Measurements from ENCODE around the gene COA7. TPM values are rescaled to one million over a fixed set of nuclear protein-coding genes. Genes with fewer than 3 reads are reported as not detected.

The COA7 gene
- total RNA-seq, 1 experiment from 2014 or later: 13.0 TPM

DNA sequence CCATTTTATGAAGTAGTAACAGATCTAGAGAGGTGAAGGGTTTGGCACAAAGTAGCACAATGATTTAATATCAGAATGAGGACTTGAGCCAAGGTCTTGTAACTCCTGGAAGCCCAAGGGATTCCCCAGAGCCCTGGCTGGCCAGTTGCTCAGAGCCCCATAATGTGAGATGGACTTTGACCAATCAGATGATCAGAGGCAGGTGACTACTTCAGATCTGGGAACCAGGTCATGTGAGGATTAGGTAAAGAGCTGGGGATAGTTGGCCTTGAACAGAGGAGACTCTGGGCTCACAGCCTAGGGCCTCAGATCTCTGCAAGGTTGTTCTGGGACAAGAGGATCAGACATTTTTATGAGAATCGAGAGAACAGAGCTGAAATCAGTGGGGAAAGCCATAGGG is 46.2 kb downstream of the COA7 start:
- H3K9ac ChIP-seq (ENCODE audit: low read length): no peak overlapping the region
- no peak overlapping the region for H3K4me2 ChIP-seq (ENCODE audit: low read length)
- POLR2A ChIA-PET (ENCODE audit: unreplicated experiment): no interaction called here
- H3K79me2 ChIP-seq (ENCODE audit: low read length): no peaks in the 10 kb centered on the region
- ATAC-seq: no peak
- no peaks in the 10 kb centered on the region for H4K20me1 ChIP-seq (ENCODE audit: low read length)
- no peak overlapping the region for H3K4me3 ChIP-seq (ENCODE audit: low read length)
- H3K9me2 ChIP-seq (replicated peaks; ENCODE audit: low read length): no peaks in the 10 kb centered on the region
- no peaks in the 10 kb centered on the region for H3K27me3 ChIP-seq (ENCODE audit: low read length)
- H3K36me3 ChIP-seq (ENCODE audit: low read depth, low read length): no peaks in the 10 kb centered on the region
- no peaks in the 10 kb centered on the region for H3K4me1 ChIP-seq (ENCODE audit: insufficient read depth, low read length)
- no peaks in the 10 kb centered on the region for H3K9me3 ChIP-seq (ENCODE audit: low read length)
- intact Hi-C loops (cut with micrococcal nuclease): no loop called here
- no peak overlapping the region for H3K27ac ChIP-seq (ENCODE audit: low read length)
- DNase-seq: no peak
- no peak overlapping the region for H2AFZ ChIP-seq (ENCODE audit: low read length)
- no peaks in the 10 kb centered on the region for H3F3A ChIP-seq (ENCODE audit: low read length, unreplicated experiment)
- TF ChIP-seq EZH2phosphoT487 (IDR thresholded peaks at IDR 0.05; ENCODE audit: borderline replicate concordance, low read length) (no peak), EZH2 (IDR thresholded peaks at IDR 0.05; ENCODE audit: low read length, unreplicated experiment) (no peak)
- TF ChIP-seq, protein P1, sequence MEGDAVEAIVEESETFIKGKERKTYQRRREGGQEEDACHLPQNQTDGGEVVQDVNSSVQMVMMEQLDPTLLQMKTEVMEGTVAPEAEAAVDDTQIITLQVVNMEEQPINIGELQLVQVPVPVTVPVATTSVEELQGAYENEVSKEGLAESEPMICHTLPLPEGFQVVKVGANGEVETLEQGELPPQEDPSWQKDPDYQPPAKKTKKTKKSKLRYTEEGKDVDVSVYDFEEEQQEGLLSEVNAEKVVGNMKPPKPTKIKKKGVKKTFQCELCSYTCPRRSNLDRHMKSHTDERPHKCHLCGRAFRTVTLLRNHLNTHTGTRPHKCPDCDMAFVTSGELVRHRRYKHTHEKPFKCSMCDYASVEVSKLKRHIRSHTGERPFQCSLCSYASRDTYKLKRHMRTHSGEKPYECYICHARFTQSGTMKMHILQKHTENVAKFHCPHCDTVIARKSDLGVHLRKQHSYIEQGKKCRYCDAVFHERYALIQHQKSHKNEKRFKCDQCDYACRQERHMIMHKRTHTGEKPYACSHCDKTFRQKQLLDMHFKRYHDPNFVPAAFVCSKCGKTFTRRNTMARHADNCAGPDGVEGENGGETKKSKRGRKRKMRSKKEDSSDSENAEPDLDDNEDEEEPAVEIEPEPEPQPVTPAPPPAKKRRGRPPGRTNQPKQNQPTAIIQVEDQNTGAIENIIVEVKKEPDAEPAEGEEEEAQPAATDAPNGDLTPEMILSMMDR (conservative IDR thresholded peaks at IDR 0.05; ENCODE audit: low read depth, low read length): no peak
- no TSS peak for BruUV-seq (replicated peaks)
- CTCF ChIA-PET: no interaction called here

DNA sequence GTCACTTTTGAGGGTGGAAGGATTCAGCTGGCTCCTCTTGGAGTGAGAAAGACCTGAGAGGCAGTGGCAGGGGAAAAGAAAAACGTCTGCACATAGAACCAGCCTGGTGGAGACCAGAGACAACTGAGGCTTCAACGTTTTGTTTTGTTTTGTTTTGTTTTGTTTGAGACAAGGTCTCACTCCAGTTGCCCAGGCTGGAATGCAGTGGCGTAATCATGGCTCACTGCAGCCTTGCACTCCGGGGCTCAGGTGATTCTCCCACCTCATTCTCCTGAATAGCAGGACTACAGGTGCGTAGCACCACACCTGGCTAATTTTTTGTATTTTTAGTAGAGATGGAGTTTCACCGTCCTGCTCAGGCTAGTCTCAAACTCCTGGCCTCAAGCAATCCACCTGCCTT is 52.9 kb downstream of the COA7 start:
- Histone ChIP-seq H2AFZ (ENCODE audit: low read length) (no peak overlapping the region), H3K9me3 (ENCODE audit: low read length) (no peaks in the 10 kb centered on the region), H3K9ac (ENCODE audit: low read length) (no peak overlapping the region), H3K4me3 (ENCODE audit: low read length) (no peak overlapping the region), H3K79me2 (ENCODE audit: low read length) (no peaks in the 10 kb centered on the region), H3K36me3 (ENCODE audit: low read depth, low read length) (no peaks in the 10 kb centered on the region), H3K4me2 (ENCODE audit: low read length) (no peak overlapping the region), H3K27ac (ENCODE audit: low read length) (no peak overlapping the region), H4K20me1 (ENCODE audit: low read length) (no peaks in the 10 kb centered on the region), H3F3A (ENCODE audit: low read length, unreplicated experiment) (no peaks in the 10 kb centered on the region), H3K9me2 (replicated peaks; ENCODE audit: low read length) (no peaks in the 10 kb centered on the region), H3K27me3 (ENCODE audit: low read length) (no peaks in the 10 kb centered on the region), H3K4me1 (ENCODE audit: insufficient read depth, low read length) (no peaks in the 10 kb centered on the region)
- ATAC-seq (no peak), DNase-seq (no peak)
- intact Hi-C loops (cut with micrococcal nuclease): no loop called here
- TF ChIP-seq, protein P1 (conservative IDR thresholded peaks at IDR 0.05; ENCODE audit: low read depth, low read length): no peak
- TF ChIP-seq EZH2phosphoT487 (IDR thresholded peaks at IDR 0.05; ENCODE audit: borderline replicate concordance, low read length) (no peak), EZH2 (IDR thresholded peaks at IDR 0.05; ENCODE audit: low read length, unreplicated experiment) (no peak)
- ChIA-PET POLR2A (ENCODE audit: unreplicated experiment) (no interaction called here), CTCF (no interaction called here)
- no TSS peak for BruUV-seq (replicated peaks)

DNA sequence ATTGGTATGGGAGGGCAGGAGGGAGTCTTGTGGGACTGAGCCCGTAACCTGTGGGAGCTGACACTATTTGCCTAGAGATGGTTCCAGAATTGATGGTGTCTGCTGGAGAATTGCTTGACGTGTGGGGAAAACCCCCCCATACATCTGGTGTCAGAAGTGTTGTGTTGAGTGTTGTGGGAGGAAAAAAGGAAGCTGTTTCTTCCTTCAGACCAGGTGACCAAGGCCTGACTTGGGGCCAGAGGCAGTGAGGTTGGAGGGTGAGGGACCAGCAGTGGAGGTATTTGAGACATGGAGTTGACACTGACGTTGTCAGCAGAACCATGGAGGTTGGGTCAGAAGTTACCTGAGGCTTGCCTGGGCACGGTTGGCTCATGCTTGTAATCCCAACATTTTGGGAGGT is 56.8 kb downstream of the COA7 start:
- H3K4me3 ChIP-seq (ENCODE audit: low read length): no peak overlapping the region
- H3K36me3 ChIP-seq (ENCODE audit: low read depth, low read length): no peaks in the 10 kb centered on the region
- CTCF ChIA-PET: no interaction called here
- BruUV-seq (replicated peaks): no TSS peak
- DNase-seq (no peak), ATAC-seq (no peak)
- H2AFZ ChIP-seq (ENCODE audit: low read length): no peak overlapping the region
- intact Hi-C loops (cut with micrococcal nuclease): no loop called here
- no peaks in the 10 kb centered on the region for H3F3A ChIP-seq (ENCODE audit: low read length, unreplicated experiment)
- no peak overlapping the region for H3K27ac ChIP-seq (ENCODE audit: low read length)
- no peaks in the 10 kb centered on the region for H4K20me1 ChIP-seq (ENCODE audit: low read length)
- H3K9me2 ChIP-seq (replicated peaks; ENCODE audit: low read length): no peaks in the 10 kb centered on the region
- H3K27me3 ChIP-seq (ENCODE audit: low read length): no peaks in the 10 kb centered on the region
- H3K9ac ChIP-seq (ENCODE audit: low read length): no peak overlapping the region
- H3K4me2 ChIP-seq (ENCODE audit: low read length): no peak overlapping the region
- TF ChIP-seq EZH2phosphoT487 (IDR thresholded peaks at IDR 0.05; ENCODE audit: borderline replicate concordance, low read length): no peak
- TF ChIP-seq EZH2 (IDR thresholded peaks at IDR 0.05; ENCODE audit: low read length, unreplicated experiment): no peak
- TF ChIP-seq, protein P1 (conservative IDR thresholded peaks at IDR 0.05; ENCODE audit: low read depth, low read length): no peak
- no peaks in the 10 kb centered on the region for H3K9me3 ChIP-seq (ENCODE audit: low read length)
- H3K4me1 ChIP-seq (ENCODE audit: insufficient read depth, low read length): no peaks in the 10 kb centered on the region
- POLR2A ChIA-PET (ENCODE audit: unreplicated experiment): no interaction called here
- no peaks in the 10 kb centered on the region for H3K79me2 ChIP-seq (ENCODE audit: low read length)
